ENCODE results near the gene UBXN10. TPM values are rescaled to one million over a fixed set of nuclear protein-coding genes. Genes with fewer than 3 reads are reported as not detected.
A peak's percentile ranks its signal among the peaks of the same experiment; 100 is the strongest.

Gene UBXN10
- total RNA-seq, 1 donor from 2014 or later = 3.1 TPM

DNA sequence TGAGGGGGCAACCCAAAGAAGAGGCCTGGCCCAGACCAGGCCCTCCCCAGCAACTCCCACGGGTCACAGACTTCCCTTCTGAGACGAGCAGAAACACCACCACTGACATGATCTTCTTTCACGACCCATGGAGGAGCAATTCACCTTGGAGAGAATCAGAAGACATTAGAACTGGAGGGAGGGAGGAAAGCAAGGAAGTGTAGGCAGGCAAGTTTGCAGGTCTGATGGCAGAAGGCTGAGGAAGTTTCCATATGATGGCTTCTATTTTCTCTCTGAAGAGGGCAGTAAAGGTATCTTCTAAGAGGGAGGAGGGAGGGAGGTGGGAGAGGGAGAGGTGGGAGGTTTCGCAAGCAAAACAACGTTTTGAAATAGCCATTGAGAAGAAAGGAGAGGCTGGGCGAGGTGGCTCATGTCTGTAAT is 1.4 kb upstream of the UBXN10 start:
- H3K36me3 Mint-ChIP-seq (ENCODE audit: insufficient read depth) = no peaks in the 10 kb centered on the region
- H3K4me1 Mint-ChIP-seq (ENCODE audit: low read depth) = peaks cover 42% of the 10 kb centered on the region
- TF ChIP-seq, protein P1, sequence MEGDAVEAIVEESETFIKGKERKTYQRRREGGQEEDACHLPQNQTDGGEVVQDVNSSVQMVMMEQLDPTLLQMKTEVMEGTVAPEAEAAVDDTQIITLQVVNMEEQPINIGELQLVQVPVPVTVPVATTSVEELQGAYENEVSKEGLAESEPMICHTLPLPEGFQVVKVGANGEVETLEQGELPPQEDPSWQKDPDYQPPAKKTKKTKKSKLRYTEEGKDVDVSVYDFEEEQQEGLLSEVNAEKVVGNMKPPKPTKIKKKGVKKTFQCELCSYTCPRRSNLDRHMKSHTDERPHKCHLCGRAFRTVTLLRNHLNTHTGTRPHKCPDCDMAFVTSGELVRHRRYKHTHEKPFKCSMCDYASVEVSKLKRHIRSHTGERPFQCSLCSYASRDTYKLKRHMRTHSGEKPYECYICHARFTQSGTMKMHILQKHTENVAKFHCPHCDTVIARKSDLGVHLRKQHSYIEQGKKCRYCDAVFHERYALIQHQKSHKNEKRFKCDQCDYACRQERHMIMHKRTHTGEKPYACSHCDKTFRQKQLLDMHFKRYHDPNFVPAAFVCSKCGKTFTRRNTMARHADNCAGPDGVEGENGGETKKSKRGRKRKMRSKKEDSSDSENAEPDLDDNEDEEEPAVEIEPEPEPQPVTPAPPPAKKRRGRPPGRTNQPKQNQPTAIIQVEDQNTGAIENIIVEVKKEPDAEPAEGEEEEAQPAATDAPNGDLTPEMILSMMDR (IDR thresholded peaks at IDR 0.05; ENCODE audit: unreplicated experiment) = no peak
- H3K4me3 Mint-ChIP-seq (ENCODE audit: low read depth) = peak overlapping the region; percentile 64
- H3K27me3 Mint-ChIP-seq = peaks cover 29% of the 10 kb centered on the region
- H3K9me3 Mint-ChIP-seq (ENCODE audit: low read depth) = peaks cover 4% of the 10 kb centered on the region
- H3K27ac Mint-ChIP-seq = no peak overlapping the region
- DNase-seq (ENCODE audit: low spot score, unreplicated experiment) = no peak

DNA sequence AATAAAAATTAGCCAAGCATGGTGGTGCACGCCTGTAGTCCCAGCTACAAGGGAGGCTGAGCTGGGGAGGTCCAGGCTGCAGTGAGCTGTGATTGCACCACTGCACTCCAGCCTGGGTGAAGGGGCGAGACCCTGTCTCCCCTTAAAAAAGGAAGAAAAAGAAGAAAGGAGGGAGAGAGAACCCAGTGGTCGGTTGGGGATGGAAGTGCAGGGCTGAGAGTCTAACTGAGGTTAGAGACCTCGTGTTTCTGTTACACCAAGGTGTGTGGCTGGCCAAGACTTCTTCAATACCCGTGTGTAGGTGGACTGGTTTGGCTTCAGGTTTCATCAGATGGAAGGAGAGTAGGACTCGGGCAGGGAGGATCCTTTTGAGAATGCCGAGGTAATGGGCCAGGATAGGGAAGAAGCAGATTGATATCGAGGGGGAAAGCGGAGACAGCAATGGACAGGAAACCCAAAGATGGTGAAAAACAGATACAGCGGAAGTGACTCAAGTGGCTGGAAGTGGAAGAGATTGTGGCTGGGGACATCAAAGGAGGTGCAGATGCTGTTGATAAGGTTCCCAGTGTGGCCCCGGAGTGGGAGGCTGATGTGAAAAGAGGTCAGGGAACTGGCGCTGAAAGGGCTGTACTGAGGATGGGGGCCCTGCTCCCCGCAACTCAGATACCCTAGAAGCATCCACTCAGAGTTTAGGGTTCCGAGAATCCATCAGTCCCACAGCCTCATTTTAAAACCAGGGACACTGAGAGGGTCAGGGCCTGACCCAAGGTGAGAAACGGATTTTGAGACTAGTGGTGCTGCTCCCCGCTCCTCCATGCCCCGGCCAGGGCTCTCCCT is 681 bp upstream of the UBXN10 start:
- no peaks in the 10 kb centered on the region for H3K9me3 Mint-ChIP-seq (ENCODE audit: low read depth)
- no peak for DNase-seq (ENCODE audit: low spot score, unreplicated experiment)
- H3K4me3 Mint-ChIP-seq (ENCODE audit: low read depth) = peak overlapping the region; percentile 64
- no peaks in the 10 kb centered on the region for H3K36me3 Mint-ChIP-seq (ENCODE audit: insufficient read depth)
- H3K4me1 Mint-ChIP-seq (ENCODE audit: low read depth) = peaks cover 38% of the 10 kb centered on the region
- H3K27ac Mint-ChIP-seq = no peak overlapping the region
- H3K27me3 Mint-ChIP-seq = peaks cover 25% of the 10 kb centered on the region
- TF ChIP-seq, protein P1 (IDR thresholded peaks at IDR 0.05; ENCODE audit: unreplicated experiment) = no peak

DNA sequence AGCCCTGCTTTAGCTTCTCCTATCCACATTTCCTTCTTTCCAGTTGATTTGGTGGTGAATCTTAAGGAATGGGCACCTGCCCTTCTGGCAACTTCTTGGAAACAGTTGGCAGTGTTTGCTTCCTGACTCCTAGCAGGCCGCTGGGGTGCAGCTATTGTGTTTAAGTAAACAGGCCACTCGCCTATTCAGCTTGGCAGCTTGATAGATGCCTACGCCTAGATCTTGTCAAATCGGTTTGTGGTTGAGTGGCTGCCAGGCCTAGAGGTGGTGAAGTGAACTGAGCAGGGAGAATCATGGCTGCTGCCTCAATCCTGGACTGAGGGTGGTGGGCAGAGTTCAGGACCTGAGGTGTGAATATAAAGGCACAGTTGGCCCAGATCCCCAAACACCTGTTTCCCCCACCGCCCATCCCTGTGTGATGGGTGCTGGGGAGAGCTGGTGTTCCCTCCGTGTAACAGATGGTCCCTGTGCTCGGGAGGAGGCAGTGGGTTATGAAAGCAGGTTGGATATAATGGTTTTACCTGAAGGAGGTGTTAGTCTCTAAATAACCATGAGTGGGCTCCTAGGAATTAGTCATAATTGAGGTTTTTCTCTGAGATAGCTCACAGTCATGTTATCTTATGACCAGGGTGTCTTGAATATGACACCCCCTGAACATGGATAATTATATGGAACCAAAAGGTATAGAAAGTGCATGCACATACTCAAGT is 1.4 kb downstream of the UBXN10 start:
- TF ChIP-seq, protein P1 (IDR thresholded peaks at IDR 0.05; ENCODE audit: unreplicated experiment) = no peak
- H3K27me3 Mint-ChIP-seq = peaks cover 25% of the 10 kb centered on the region
- no peaks in the 10 kb centered on the region for H3K9me3 Mint-ChIP-seq (ENCODE audit: low read depth)
- H3K27ac Mint-ChIP-seq = no peak overlapping the region
- peak overlapping the region; percentile 81 for H3K4me3 Mint-ChIP-seq (ENCODE audit: low read depth)
- peaks cover 1% of the 10 kb centered on the region for H3K36me3 Mint-ChIP-seq (ENCODE audit: insufficient read depth)
- H3K4me1 Mint-ChIP-seq (ENCODE audit: low read depth) = peaks cover 22% of the 10 kb centered on the region
- DNase-seq (ENCODE audit: low spot score, unreplicated experiment) = no peak

DNA sequence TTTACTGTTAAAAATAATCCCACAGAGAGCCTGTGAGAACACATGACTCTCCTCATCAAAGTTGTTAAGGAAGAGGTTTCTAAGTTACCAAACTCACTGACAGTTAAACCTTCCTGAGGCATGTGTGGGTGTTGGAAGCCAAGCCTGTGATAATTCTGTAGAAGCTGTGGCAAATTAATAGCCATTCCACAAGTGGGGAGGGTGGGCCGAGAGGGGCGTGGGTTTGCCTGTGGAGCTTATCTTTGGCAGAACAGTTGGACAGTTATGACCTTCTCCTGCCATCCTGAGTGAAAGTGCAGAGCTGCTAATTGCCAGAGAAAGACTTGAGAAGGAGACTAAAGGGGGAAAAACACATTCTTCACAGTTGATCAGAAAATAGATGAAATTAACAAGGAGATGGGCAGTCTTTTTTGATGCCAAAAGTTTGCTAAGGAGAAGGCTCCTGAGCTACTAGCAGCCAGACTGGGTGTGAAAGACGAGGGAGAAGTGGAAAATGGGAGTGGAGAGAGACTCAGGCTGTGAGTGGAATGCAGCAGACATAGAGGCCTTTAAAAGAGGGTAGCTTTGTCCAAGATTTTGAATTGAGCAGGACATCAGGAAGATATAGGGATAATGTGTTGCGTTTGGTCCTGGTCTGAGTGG is 2.0 kb downstream of the UBXN10 start:
- Mint-ChIP-seq H3K36me3 (ENCODE audit: insufficient read depth) (peaks cover 1% of the 10 kb centered on the region), H3K9me3 (ENCODE audit: low read depth) (no peaks in the 10 kb centered on the region), H3K27ac (no peak overlapping the region), H3K4me3 (ENCODE audit: low read depth) (no peak overlapping the region), H3K27me3 (peaks cover 25% of the 10 kb centered on the region), H3K4me1 (ENCODE audit: low read depth) (peaks cover 22% of the 10 kb centered on the region)
- TF ChIP-seq, protein P1 (IDR thresholded peaks at IDR 0.05; ENCODE audit: unreplicated experiment) = no peak
- no peak for DNase-seq (ENCODE audit: low spot score, unreplicated experiment)

DNA sequence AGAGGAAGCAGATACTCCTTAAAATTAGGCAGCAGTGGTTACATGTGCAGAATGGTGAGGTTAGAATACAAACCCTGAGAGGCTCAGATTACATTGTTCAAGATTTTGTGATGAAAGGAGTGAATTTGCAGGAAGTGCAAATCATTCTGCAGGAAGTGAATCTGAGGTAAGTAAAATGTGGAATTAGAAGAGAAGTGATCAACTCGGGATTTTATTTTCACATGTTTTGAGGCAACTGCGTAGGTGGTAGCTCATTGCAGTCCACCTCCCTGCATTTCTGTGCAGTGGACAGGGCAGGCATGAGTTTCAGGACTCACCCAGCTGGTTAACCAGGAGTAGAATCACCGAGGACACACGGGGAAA is 2.5 kb downstream of the UBXN10 start:
- Mint-ChIP-seq H3K4me1 (ENCODE audit: low read depth) (peaks cover 21% of the 10 kb centered on the region), H3K4me3 (ENCODE audit: low read depth) (no peak overlapping the region), H3K27me3 (peaks cover 23% of the 10 kb centered on the region), H3K27ac (no peak overlapping the region), H3K36me3 (ENCODE audit: insufficient read depth) (peaks cover 1% of the 10 kb centered on the region), H3K9me3 (ENCODE audit: low read depth) (no peaks in the 10 kb centered on the region)
- DNase-seq (ENCODE audit: low spot score, unreplicated experiment) = no peak
- TF ChIP-seq, protein P1 (IDR thresholded peaks at IDR 0.05; ENCODE audit: unreplicated experiment) = no peak
